Ishikawa (cell line): ENCODE data around the gene STK32C.

Experiments
- CEBPB ChIP-seq: IDR thresholded peaks from 2 replicates; pipeline ENCODE4 v1.6.1; 2012
- CREB1 ChIP-seq: IDR thresholded peaks from 2 replicates; pipeline ENCODE4 v1.6.1; 2012; ENCODE audit warnings: low read depth
- EGR1 ChIP-seq: IDR thresholded peaks from 2 replicates; pipeline ENCODE4 v1.6.1; 2012
- EP300 ChIP-seq: IDR thresholded peaks from 2 replicates; pipeline ENCODE4 v1.6.1; 2012; ENCODE audit warnings: borderline replicate concordance
- FOXM1 ChIP-seq: IDR thresholded peaks from 2 replicates; pipeline ENCODE4 v1.6.1; 2012; ENCODE audit warnings: low read depth, borderline replicate concordance
- NFIC ChIP-seq: IDR thresholded peaks from 2 replicates; pipeline ENCODE4 v1.6.1; 2012
- RAD21 ChIP-seq: IDR thresholded peaks from 2 replicates; pipeline ENCODE4 v1.6.1; 2012; ENCODE audit warnings: low read depth
- TAF1 ChIP-seq: IDR thresholded peaks from 2 replicates; pipeline ENCODE4 v1.6.1; 2012; ENCODE audit warnings: low read depth, mild to moderate bottlenecking
- TCF12 ChIP-seq: IDR thresholded peaks from 2 replicates; pipeline ENCODE4 v1.6.1; 2012; ENCODE audit warnings: low read depth
- TEAD4 ChIP-seq: IDR thresholded peaks from 2 replicates; pipeline ENCODE4 v1.6.1; 2012
- YY1 ChIP-seq: IDR thresholded peaks from 2 replicates; pipeline ENCODE4 v1.6.1; 2012; ENCODE audit warnings: low read depth
- ZBTB7A ChIP-seq: IDR thresholded peaks from 2 replicates; pipeline ENCODE4 v1.6.1; 2012; ENCODE audit warnings: low read depth
- TF ChIP-seq, protein P1 (sequence below): IDR thresholded peaks from 2 replicates; pipeline ENCODE4 v1.6.1; 2012
- TF ChIP-seq, protein P2 (sequence below): IDR thresholded peaks from 2 replicates; pipeline ENCODE4 v1.6.1; 2012; ENCODE audit warnings: low read depth, mild to moderate bottlenecking
- TF ChIP-seq, protein P3 (sequence below): IDR thresholded peaks from 2 replicates; pipeline ENCODE4 v1.6.1; 2012

Gene STK32C

DNA sequence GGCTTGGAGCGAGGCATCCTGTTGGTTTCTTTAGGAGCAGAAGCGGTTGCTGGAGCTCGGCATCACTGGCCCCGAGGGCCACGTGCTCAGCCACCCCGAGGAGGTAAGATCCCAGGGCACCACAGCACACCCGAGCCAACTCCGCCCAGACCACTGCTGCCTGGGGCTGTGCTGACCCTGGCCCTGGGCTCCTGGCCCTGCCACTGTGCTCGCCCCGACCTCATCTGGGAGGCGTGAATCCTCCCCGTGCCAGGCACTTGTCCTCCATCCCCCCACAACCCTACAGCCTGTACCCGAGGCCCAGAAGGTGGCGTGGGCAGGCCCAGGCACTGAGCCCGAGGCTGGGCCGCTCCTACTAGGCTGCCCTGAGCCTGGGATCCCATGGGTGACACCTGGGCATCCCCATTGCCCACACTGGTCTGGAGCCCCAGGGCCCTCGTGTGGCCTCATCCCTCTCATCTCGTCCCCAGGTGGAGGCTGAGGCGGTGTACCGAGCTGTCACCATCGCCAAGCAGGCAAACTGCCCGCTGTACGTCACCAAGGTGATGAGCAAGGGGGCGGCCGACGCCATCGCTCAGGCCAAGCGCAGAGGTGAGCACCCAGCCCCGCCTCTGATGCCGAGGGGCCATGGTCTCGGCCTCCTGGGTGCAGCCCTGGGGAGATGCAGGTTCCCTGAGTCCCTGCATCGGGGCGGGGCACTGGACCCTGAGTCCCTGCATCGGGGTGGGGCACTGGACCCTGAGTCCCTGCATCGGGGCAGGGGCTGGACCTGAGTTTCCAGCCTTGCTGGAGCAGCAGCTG lies 109.2 kb downstream of the STK32C start:
- TF ChIP-seq, protein P1, sequence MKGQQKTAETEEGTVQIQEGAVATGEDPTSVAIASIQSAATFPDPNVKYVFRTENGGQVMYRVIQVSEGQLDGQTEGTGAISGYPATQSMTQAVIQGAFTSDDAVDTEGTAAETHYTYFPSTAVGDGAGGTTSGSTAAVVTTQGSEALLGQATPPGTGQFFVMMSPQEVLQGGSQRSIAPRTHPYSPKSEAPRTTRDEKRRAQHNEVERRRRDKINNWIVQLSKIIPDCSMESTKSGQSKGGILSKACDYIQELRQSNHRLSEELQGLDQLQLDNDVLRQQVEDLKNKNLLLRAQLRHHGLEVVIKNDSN: no peak
- TF ChIP-seq EP300 (no peak), EGR1 (no peak), ZBTB7A (no peak), TCF12 (no peak), CEBPB (no peak), YY1 (no peak), TEAD4 (no peak), RAD21 (no peak), NFIC (no peak), TAF1 (no peak), CREB1 (no peak)
- TF ChIP-seq, protein P2, sequence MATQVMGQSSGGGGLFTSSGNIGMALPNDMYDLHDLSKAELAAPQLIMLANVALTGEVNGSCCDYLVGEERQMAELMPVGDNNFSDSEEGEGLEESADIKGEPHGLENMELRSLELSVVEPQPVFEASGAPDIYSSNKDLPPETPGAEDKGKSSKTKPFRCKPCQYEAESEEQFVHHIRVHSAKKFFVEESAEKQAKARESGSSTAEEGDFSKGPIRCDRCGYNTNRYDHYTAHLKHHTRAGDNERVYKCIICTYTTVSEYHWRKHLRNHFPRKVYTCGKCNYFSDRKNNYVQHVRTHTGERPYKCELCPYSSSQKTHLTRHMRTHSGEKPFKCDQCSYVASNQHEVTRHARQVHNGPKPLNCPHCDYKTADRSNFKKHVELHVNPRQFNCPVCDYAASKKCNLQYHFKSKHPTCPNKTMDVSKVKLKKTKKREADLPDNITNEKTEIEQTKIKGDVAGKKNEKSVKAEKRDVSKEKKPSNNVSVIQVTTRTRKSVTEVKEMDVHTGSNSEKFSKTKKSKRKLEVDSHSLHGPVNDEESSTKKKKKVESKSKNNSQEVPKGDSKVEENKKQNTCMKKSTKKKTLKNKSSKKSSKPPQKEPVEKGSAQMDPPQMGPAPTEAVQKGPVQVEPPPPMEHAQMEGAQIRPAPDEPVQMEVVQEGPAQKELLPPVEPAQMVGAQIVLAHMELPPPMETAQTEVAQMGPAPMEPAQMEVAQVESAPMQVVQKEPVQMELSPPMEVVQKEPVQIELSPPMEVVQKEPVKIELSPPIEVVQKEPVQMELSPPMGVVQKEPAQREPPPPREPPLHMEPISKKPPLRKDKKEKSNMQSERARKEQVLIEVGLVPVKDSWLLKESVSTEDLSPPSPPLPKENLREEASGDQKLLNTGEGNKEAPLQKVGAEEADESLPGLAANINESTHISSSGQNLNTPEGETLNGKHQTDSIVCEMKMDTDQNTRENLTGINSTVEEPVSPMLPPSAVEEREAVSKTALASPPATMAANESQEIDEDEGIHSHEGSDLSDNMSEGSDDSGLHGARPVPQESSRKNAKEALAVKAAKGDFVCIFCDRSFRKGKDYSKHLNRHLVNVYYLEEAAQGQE: no peak
- TF ChIP-seq, protein P3, sequence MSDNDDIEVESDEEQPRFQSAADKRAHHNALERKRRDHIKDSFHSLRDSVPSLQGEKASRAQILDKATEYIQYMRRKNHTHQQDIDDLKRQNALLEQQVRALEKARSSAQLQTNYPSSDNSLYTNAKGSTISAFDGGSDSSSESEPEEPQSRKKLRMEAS: no peak

DNA sequence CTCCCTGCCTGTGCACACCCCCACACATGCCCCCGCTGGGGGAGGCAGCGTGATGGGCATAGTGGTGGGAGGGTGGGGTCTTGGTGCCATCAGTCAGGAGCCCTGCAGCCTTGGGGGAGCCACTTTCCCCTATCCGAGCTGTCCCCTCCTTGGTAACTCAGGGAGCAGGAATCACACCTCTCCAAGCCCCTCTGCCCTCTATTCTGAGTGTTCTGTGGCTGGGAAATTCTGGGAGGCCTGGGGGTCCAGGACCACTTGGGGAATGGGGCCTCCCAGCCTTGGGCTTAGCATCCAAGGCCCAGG lies 109.7 kb downstream of the STK32C start:
- no peak for TF ChIP-seq EGR1
- TF ChIP-seq CEBPB: no peak
- TF ChIP-seq, protein P2: no peak
- TF ChIP-seq, protein P3: no peak
- no peak for TF ChIP-seq TEAD4
- TF ChIP-seq ZBTB7A: no peak
- TF ChIP-seq FOXM1: no peak
- TF ChIP-seq YY1: no peak

DNA sequence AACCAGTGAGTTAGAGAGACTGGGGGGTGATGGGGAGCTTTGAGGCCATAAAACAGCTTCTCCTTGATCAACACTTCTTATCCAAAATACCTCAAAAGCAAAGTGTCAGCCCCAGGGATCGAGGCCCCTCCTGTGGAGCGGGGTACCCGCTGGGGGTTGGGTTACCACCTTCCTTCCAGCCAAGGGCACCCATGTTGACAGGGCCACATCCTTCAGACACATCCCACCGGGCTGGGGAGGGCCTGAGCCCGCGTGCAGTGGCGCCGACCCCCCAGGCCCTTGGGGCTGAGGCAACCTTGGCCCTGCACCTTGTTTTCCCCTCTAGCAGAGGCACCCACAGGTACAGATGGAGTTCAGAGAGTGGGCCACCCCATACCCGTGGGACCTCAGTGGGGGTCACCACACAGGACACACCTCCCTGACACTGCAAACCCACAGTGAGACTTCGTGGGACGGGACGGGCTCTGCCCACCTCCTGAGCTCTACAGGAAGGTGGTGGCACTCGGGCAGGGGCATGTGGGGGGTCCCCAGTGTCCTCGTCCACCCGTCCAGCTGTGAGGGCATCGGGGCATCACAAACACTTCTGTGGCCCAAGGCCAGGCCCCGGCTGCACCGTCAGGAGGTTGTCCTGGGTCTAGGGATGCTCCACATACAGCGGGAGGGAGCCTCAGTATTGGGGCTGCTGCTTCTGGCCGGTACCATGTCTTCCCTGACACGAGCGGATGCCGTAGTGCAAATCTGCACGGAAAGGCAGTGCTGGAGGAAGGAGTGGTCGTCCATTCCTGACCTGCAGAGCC lies 110.3 kb downstream of the STK32C start:
- TF ChIP-seq FOXM1: no peak
- TF ChIP-seq YY1: no peak
- no peak for TF ChIP-seq TAF1
- TF ChIP-seq NFIC: no peak
- no peak for TF ChIP-seq CREB1

DNA sequence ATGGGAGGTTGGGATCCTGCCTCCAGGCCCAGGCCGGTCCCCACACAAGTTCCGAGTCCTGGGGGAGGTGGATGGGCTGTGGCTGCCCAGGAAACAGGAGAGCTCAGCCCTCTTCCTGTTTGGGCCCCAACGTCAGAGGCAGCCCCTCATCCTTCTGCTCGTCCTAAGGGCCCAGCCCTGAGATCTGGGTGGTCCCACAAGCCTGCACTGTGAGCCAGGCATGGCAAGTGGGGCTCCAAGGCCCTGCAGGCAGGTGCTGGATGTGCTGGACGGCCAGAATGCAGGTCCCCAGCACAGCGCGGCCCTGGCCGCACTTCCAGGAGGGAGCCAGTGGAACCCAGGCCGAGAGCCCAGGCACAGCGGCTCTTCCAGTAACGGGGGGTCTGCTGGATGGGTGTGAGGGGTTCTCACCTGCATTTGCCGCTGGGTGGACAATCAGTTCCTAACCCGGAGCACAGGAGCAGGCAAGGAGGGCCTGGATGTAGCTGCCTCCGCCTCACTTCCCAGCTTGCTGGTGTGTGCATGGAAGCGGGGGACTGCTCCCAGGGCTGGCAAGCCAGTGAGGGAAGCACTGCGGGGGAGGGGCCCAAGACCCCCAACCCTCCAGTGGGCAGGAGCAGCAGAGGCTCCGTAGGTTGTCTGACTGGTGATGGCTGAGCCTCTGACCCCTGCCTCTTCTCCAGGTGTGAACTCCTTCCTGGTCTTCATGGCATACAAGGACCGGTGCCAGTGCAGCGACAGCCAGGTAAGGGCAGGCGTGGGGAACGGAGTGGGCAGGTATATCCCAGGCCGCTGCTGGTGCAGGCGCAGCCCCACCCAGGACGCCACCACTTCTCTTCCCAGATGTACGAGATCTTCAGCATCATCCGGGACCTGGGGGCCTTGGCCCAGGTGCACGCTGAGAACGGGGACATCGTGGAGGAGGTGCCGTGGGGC lies 111.3 kb downstream of the STK32C start:
- TF ChIP-seq EP300: no peak
- TF ChIP-seq, protein P2: 0 out of 2 replicates have a peak, but pooled peaks have one; percentile 14
- TF ChIP-seq TAF1: no peak
- no peak for TF ChIP-seq TCF12
- no peak for TF ChIP-seq EGR1
- TF ChIP-seq RAD21: no peak
- TF ChIP-seq, protein P3: no peak
- no peak for TF ChIP-seq NFIC
